Right atrium auricular region (tissue), 2 donors: Measurements from ENCODE around the gene TMEM123. TPM values are rescaled to one million over a fixed set of nuclear protein-coding genes. Genes with fewer than 3 reads are reported as not detected.

Experiments used
- DNase-seq: peaks from one replicate; pipeline ENCODE4 v3.0.0-alpha.2; 2019; ENCODE audit warnings: low spot score
- H3K27ac ChIP-seq, 2 donors: fragments of 200-600 bp; sonication (generic); 1 replicate in 1 of 2; 2 replicates in 1 of 2; pipeline ENCODE4 v1.5.1; 2016 to 2019
- H3K27me3 ChIP-seq, 2 donors: fragments of 200-600 bp; sonication (generic); one replicate each; pipeline versions ENCODE4 v1.5.1 to v1.6.0; 2017 to 2019
- H3K36me3 ChIP-seq: fragments of 200-600 bp; sonication (generic); one replicate; pipeline ENCODE4 v1.5.1; 2016
- H3K4me1 ChIP-seq, 2 donors: fragments of 200-600 bp; sonication (generic); one replicate each; pipeline versions ENCODE4 v1.5.1 to v1.6.0; 2017 to 2019
- H3K4me3 ChIP-seq, 2 donors: fragments of 200-600 bp; sonication (generic); 1 replicate in 1 of 2; 2 replicates in 1 of 2; pipeline ENCODE4 v1.5.1; 2017 to 2019; ENCODE audit warnings: mild to moderate bottlenecking in 1 of 2, moderate library complexity in 1 of 2
- H3K9me3 ChIP-seq, 2 donors: fragments of 200-600 bp; sonication (generic); one replicate each; pipeline ENCODE4 v1.5.1; 2019
- total RNA-seq, 2 donors: library from RNA; depleted of rRNA; stranded (reverse); fragments of >200 nt; gene quantifications; one replicate each; pipeline ENCODE4 v1.1.0, GENCODE V29; 2016
- TF ChIP-seq, protein P1 (sequence below), 2 donors: fragments of 200-600 bp; sonication (generic); IDR thresholded peaks; one replicate each; pipeline ENCODE4 v1.5.1; 2019; ENCODE audit warnings: antibody characterized with exemption in 2 of 2

Gene TMEM123
- total RNA-seq, 2 donors from 2014 or later: 72.8 to 80.7 TPM

DNA sequence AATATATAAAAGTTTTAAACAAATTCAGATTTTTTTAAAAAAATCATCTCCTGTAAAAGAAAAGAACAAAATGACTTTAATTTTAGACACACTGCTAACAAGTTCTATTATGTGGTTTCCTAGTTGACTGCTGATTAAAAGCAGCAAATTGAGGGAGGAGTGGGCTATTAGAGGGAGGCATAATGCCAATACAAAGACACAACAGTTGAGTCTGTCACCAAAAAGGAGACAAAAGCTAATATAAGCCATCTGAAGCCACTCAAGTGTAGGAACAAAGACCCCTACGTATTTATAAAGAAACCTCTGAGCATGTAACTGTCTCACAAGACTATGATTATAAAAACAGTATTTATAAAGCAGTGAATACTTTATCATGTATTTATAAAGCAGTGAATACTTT, 28.6 kb downstream of the TMEM123 start:
- no peak overlapping the region for H3K27ac ChIP-seq
- no peak overlapping the region for H3K4me3 ChIP-seq
- no peaks in the 10 kb centered on the region for H3K36me3 ChIP-seq
- no peak for DNase-seq
- H3K9me3 ChIP-seq: no peaks in the 10 kb centered on the region
- H3K27me3 ChIP-seq: no peaks in the 10 kb centered on the region
- TF ChIP-seq, protein P1, sequence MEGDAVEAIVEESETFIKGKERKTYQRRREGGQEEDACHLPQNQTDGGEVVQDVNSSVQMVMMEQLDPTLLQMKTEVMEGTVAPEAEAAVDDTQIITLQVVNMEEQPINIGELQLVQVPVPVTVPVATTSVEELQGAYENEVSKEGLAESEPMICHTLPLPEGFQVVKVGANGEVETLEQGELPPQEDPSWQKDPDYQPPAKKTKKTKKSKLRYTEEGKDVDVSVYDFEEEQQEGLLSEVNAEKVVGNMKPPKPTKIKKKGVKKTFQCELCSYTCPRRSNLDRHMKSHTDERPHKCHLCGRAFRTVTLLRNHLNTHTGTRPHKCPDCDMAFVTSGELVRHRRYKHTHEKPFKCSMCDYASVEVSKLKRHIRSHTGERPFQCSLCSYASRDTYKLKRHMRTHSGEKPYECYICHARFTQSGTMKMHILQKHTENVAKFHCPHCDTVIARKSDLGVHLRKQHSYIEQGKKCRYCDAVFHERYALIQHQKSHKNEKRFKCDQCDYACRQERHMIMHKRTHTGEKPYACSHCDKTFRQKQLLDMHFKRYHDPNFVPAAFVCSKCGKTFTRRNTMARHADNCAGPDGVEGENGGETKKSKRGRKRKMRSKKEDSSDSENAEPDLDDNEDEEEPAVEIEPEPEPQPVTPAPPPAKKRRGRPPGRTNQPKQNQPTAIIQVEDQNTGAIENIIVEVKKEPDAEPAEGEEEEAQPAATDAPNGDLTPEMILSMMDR (IDR thresholded peaks at IDR 0.05): no peak
- H3K4me1 ChIP-seq: peaks cover 0 to 5% of the 10 kb centered on the region in 2 donors

- Histone ChIP-seq H3K9me3 (no peaks in the 10 kb centered on the region), H3K36me3 (no peaks in the 10 kb centered on the region), H3K27ac (no peak overlapping the region), H3K27me3 (no peaks in the 10 kb centered on the region), H3K4me1 (no peaks in the 10 kb centered on the region), H3K4me3 (no peak overlapping the region)
- TF ChIP-seq, protein P1 (IDR thresholded peaks at IDR 0.05): no peak
- DNase-seq: no peak
Observed at GRCh38 chr11:102422817-102423712, 29.5 kb downstream of the TMEM123 start.

DNA sequence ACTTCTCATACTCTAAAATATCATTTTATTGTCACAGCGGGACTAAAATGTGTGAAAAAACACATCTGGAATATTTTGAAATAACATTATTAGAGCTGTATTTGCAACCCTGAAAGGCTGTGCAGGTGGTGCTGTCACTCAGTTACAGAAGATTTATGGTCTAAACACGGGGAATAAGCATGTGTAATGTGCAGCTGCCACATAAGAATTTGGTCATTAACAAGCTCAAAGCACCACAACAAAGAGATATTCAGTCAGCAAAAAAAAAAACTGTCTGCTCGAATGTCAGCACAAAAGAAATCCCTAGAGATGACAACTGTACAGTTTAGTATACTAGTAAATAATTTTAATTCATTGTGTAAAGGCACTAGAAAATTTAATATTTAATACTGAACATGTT, 31.3 kb downstream of the TMEM123 start:
- no peaks in the 10 kb centered on the region for H3K4me1 ChIP-seq
- no peaks in the 10 kb centered on the region for H3K36me3 ChIP-seq
- no peak overlapping the region for H3K4me3 ChIP-seq
- no peak for DNase-seq
- no peaks in the 10 kb centered on the region for H3K27me3 ChIP-seq
- H3K27ac ChIP-seq: no peak overlapping the region
- TF ChIP-seq, protein P1 (IDR thresholded peaks at IDR 0.05): no peak
- peaks cover 0 to 15% of the 10 kb centered on the region in 2 donors for H3K9me3 ChIP-seq

DNA sequence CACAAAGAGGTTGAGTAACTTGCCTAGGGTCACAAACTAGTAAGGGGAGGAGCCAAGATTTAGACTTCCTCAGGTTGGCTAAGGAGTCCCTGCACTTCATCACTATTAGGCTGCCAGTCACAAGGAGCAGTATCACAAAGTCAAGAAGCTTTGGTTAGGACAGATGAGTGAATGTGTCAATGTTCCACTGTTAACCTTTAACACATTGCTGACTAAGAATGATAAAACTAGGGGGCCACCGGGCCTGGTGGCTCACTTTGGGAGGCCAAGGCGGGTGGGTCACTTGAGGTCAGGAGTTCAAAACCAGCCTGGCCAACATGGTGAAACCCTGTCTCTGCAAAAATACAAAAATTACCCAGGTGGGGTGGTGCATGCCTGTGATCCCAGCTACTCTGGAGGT, 32.0 kb downstream of the TMEM123 start:
- no peak overlapping the region for H3K27ac ChIP-seq
- TF ChIP-seq, protein P1 (IDR thresholded peaks at IDR 0.05): no peak
- no peak overlapping the region for H3K4me3 ChIP-seq
- no peaks in the 10 kb centered on the region for H3K27me3 ChIP-seq
- H3K36me3 ChIP-seq: no peaks in the 10 kb centered on the region
- no peak for DNase-seq
- no peaks in the 10 kb centered on the region for H3K4me1 ChIP-seq
- peaks cover 0 to 17% of the 10 kb centered on the region in 2 donors for H3K9me3 ChIP-seq

- H3K4me1 ChIP-seq: no peaks in the 10 kb centered on the region
- TF ChIP-seq, protein P1 (IDR thresholded peaks at IDR 0.05): no peak
- no peak overlapping the region for H3K27ac ChIP-seq
- H3K36me3 ChIP-seq: no peaks in the 10 kb centered on the region
- H3K27me3 ChIP-seq: no peaks in the 10 kb centered on the region
- no peak overlapping the region for H3K4me3 ChIP-seq
- peaks cover 0 to 17% of the 10 kb centered on the region in 2 donors for H3K9me3 ChIP-seq
- no peak for DNase-seq
Observed at GRCh38 chr11:102419181-102419580, 33.4 kb downstream of the TMEM123 start.
